Brain microvascular endothelial cell (primary cell): Measurements from ENCODE around the gene GTF2A1.
A peak's percentile ranks its signal among the peaks of the same experiment; 100 is the strongest.

Experiments
- DNase-seq: peaks from one replicate; pipeline ENCODE4 v3.0.0-alpha.2; 2020
- H3K27ac ChIP-seq: fragments of 250-450 bp; sonication (Bioruptor Pico); 2 replicates; pipeline ENCODE4 v1.5.1; 2020; ENCODE audit warnings: mild to moderate bottlenecking, moderate library complexity
- H3K27me3 ChIP-seq: fragments of 250-450 bp; sonication (Bioruptor Pico); replicated peaks from 2 replicates; pipeline ENCODE4 v1.5.1; 2020; ENCODE audit warnings: mild to moderate bottlenecking
- H3K36me3 ChIP-seq: fragments of 250-450 bp; sonication (Bioruptor Pico); replicated peaks from 2 replicates; pipeline ENCODE4 v1.5.1; 2020; ENCODE audit warnings: mild to moderate bottlenecking
- H3K4me3 ChIP-seq: 2 replicates; pipeline ENCODE4 v1.5.1; 2011; ENCODE audit warnings: low read depth, mild to moderate bottlenecking, control low read depth, low read length, moderate library complexity
- CTCF ChIP-seq: IDR thresholded peaks from 2 replicates; pipeline ENCODE4 v1.5.1; 2011; ENCODE audit warnings: low read depth, mild to moderate bottlenecking, moderate library complexity, low read length, control low read depth, inconsistent platforms; ENCODE audit errors: missing control alignments
- in situ Hi-C: cut with HindIII; loops from 2 replicates; pipeline ENCODE4 v1.10.0; 2017; ENCODE audit warnings: low sequenced_read_pairs, low pct_ligation_motif_present

Gene GTF2A1

GRCh38 chr14:81141426-81141825 lies 79.3 kb downstream of the GTF2A1 start:
- H3K4me3 ChIP-seq, result no peak overlapping the region
- H3K27me3 ChIP-seq, result no peaks in the 10 kb centered on the region
- H3K36me3 ChIP-seq, result no peaks in the 10 kb centered on the region
- no peak for TF ChIP-seq CTCF
- H3K27ac ChIP-seq, result no peak overlapping the region
- no peak for DNase-seq
- in situ Hi-C loops, result no loop called here

DNA sequence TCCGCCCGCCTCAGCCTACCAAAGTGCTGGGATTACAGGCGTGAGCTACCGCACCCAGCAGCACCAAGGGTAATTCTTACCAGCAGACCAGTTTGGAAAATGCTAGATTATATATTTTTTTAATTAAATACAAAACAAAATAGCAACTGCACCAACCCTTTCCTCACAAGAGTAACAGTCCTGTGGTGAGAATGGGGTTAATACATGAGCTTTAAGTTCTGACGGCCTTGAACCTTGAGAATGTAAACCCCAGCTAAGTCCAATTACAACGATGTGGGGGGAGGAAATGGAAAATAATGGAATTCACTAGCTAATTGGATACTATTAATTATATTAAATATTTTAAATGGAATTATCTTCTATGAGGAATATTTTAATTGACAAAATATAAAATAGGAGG lies 82.3 kb downstream of the GTF2A1 start:
- Histone ChIP-seq H3K4me3 (no peak overlapping the region), H3K36me3 (no peaks in the 10 kb centered on the region), H3K27ac (no peak overlapping the region), H3K27me3 (no peaks in the 10 kb centered on the region)
- no peak for DNase-seq
- in situ Hi-C loops, result no loop called here
- no peak for TF ChIP-seq CTCF

DNA sequence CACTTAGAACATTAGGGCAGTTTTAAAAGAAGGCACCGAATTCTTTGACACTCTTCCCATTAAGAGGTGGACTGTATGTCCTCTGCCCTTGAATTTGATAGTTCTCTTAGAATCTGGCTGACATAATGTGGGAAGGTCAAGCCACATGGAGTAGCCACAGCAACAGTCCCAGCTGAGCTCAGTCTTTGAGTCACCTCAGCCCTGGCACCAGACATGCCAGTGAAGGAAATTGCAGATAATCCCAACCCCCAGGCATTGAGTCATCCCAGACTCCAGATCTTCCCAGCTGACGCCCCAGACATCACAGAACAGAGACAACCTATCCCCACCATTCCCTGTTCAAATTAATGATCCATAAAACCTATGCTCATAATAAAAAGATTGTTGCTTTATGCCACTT lies 83.4 kb downstream of the GTF2A1 start:
- H3K27ac ChIP-seq, result no peak overlapping the region
- in situ Hi-C loops, result no loop called here
- H3K36me3 ChIP-seq, result no peaks in the 10 kb centered on the region
- TF ChIP-seq CTCF, result no peak
- DNase-seq, result peak; percentile 64
- H3K27me3 ChIP-seq, result no peaks in the 10 kb centered on the region
- H3K4me3 ChIP-seq, result no peak overlapping the region

GRCh38 chr14:81133400-81133799 lies 87.4 kb downstream of the GTF2A1 start:
- Histone ChIP-seq H3K36me3 (no peaks in the 10 kb centered on the region), H3K27me3 (no peaks in the 10 kb centered on the region), H3K4me3 (no peak overlapping the region), H3K27ac (no peak overlapping the region)
- DNase-seq, result no peak
- in situ Hi-C loops, result no loop called here
- TF ChIP-seq CTCF, result no peak

DNA sequence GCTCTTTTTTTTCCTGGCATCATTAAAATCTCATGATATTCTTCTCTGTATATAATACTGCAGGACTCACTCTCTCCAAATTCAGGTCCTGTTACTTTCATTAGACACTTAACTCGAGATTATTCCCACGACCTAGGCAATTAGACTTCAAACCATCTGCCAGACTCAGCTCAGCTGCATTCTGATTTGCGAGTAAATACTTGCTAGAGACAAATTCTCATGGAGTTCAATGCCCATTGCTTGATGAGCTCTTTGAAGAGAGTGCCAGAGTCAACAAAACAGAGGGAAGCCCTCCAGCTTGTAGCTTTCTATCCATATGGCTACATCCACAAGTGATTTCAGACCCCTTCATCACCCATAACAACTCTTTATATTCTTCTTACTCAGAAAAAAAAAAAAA lies 88.3 kb downstream of the GTF2A1 start:
- in situ Hi-C loops, result no loop called here
- no peak for DNase-seq
- Histone ChIP-seq H3K27me3 (no peaks in the 10 kb centered on the region), H3K36me3 (no peaks in the 10 kb centered on the region), H3K4me3 (no peak overlapping the region), H3K27ac (no peak overlapping the region)
- TF ChIP-seq CTCF, result no peak

DNA sequence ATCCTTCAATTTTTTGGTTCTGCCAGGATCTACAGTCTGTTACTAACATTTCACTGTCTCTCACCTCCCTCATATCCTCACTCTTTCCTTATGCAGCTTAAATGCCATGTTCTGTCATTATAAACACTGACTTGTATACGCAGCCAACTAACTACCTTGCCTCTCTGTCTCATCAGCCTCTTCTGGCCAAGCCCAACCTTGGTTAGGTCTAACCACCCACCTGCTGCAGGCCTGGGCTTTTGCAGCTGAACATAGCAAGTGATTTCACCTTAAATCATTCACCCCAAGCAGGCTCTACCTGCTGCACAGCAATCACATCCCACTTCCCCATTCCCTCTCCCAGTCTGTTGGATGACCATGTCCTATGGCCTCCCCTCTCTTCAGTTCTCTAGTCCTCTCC lies 91.5 kb downstream of the GTF2A1 start:
- in situ Hi-C loops, result no loop called here
- Histone ChIP-seq H3K27me3 (no peaks in the 10 kb centered on the region), H3K36me3 (no peaks in the 10 kb centered on the region), H3K4me3 (no peak overlapping the region), H3K27ac (no peak overlapping the region)
- no peak for TF ChIP-seq CTCF
- no peak for DNase-seq
